Panc1 (cell line): ENCODE data around the gene BPTF. TPM values are rescaled to one million over a fixed set of nuclear protein-coding genes. Genes with fewer than 3 reads are reported as not detected.
"Not testable (repeated sequence)": the region's sequence is repeated elsewhere in the genome, so short reads cannot be mapped to it uniquely, and the experiment has no call there.

Experiments
- ATAC-seq: fragments of 200-7000 bp; cut with Tn5 transposase; 2 replicates; pipeline ENCODE4 v1.9.1; 2020; ENCODE audit warnings: mild to moderate bottlenecking, moderate library complexity
- BruUV-seq: library from RNA; stranded (reverse); fragments of 400-500 nt; replicated peaks from 2 replicates; lab custom pipeline; 2021; lab: Mats Ljungman, UMichigan
- CTCF ChIA-PET: fragments of 300-600 bp; sonication (Branson Sonifier 250); formaldehyde crosslinking; loops from one replicate; lab custom pipeline; 2022; ENCODE audit warnings: antibody characterized with exemption; lab: Charles Lee
- POLR2A ChIA-PET: fragments of 300-600 bp; sonication (Branson Sonifier 250); formaldehyde crosslinking; loops from one replicate; lab custom pipeline; 2022; ENCODE audit warnings: antibody characterized with exemption; lab: Charles Lee
- DNase-seq: peaks from one replicate; pipeline ENCODE4 v3.0.0-alpha.2; 2010; ENCODE audit warnings: low read depth, low spot score
- H3K27ac ChIP-seq: 2 replicates; pipeline ENCODE4 v1.5.1; 2011; ENCODE audit warnings: mild to moderate bottlenecking, low read length, inconsistent platforms
- H3K27me3 ChIP-seq: fragments of 200-500 bp; sonication (Bioruptor generic); 2 replicates; pipeline ENCODE4 v1.6.0; 2014; ENCODE audit warnings: low read length, inconsistent platforms; ENCODE audit not compliant: control insufficient read depth, insufficient read depth
- H3K36me3 ChIP-seq: fragments of 200-500 bp; sonication (Bioruptor generic); 2 replicates; pipeline ENCODE4 v1.5.1; 2014; ENCODE audit warnings: inconsistent platforms, mild to moderate bottlenecking, low read length, moderate library complexity; ENCODE audit not compliant: control insufficient read depth, insufficient read depth
- H3K4me1 ChIP-seq: 2 replicates; pipeline ENCODE4 v1.5.1; 2011; ENCODE audit warnings: inconsistent platforms, mild to moderate bottlenecking, low read length, moderate library complexity; ENCODE audit not compliant: control insufficient read depth, insufficient read depth
- H3K4me3 ChIP-seq, 2 experiments: 2 replicates each; pipeline ENCODE4 v1.5.1; 2011 to 2012; ENCODE audit warnings: low read depth in 2 of 2, low read length in 2 of 2, mild to moderate bottlenecking in 2 of 2, inconsistent platforms in 1 of 2, moderate library complexity in 1 of 2
- H3K9me3 ChIP-seq: fragments of 200-500 bp; sonication (Bioruptor generic); 2 replicates; pipeline ENCODE4 v1.5.1; 2014; ENCODE audit warnings: low read depth, mild to moderate bottlenecking, inconsistent platforms, low read length, moderate library complexity; ENCODE audit not compliant: control insufficient read depth, insufficient read depth
- POLR2AphosphoS5 ChIP-seq: IDR thresholded peaks from 2 replicates; pipeline ENCODE4 v1.6.1; 2012; ENCODE audit warnings: mild to moderate bottlenecking, low read depth, low read length, moderate library complexity
- SIN3A ChIP-seq: IDR thresholded peaks from 2 replicates; pipeline ENCODE4 v1.6.1; 2012; ENCODE audit warnings: low read depth, mild to moderate bottlenecking, low read length, moderate library complexity, borderline replicate concordance; ENCODE audit not compliant: insufficient read depth
- TCF7L2 ChIP-seq: IDR thresholded peaks from 2 replicates; pipeline ENCODE4 v1.6.1; 2011; ENCODE audit warnings: mild to moderate bottlenecking, low read depth, low read length, inconsistent platforms
- in situ Hi-C: cut with HindIII; loops from 2 replicates; pipeline ENCODE4 v1.10.0; 2016; ENCODE audit warnings: low sequenced_read_pairs, low pct_unique_long_range_greater_than_20kb
- intact Hi-C: fragments of 100-400 bp; cut with micrococcal nuclease; formaldehyde crosslinking; loops from one replicate; pipeline ENCODE4 v1.10.0; 2022; ENCODE audit not compliant: unreplicated experiment
- total RNA-seq: library from RNA; stranded (reverse); gene quantifications from one replicate; pipeline ENCODE4 v1.2.1, GENCODE V29; 2021; ENCODE audit not compliant: unreplicated experiment
- TF ChIP-seq, protein P1 (sequence below): fragments of 450-650 bp; IDR thresholded peaks from 2 replicates; pipeline ENCODE4 v1.5.1; 2017; ENCODE audit warnings: mild to moderate bottlenecking
- TF ChIP-seq, protein P2 (sequence below), 2 experiments: IDR thresholded peaks; 2 replicates each; pipeline ENCODE4 v1.6.1; 2011 to 2012; ENCODE audit warnings: low read depth in 2 of 2, control low read depth in 1 of 2, low read length in 1 of 2, mild to moderate bottlenecking in 1 of 2, moderate library complexity in 1 of 2; ENCODE audit not compliant: insufficient read depth in 1 of 2

BPTF gene
- total RNA-seq, 1 experiment from 2014 or later, result 51.1 TPM

DNA sequence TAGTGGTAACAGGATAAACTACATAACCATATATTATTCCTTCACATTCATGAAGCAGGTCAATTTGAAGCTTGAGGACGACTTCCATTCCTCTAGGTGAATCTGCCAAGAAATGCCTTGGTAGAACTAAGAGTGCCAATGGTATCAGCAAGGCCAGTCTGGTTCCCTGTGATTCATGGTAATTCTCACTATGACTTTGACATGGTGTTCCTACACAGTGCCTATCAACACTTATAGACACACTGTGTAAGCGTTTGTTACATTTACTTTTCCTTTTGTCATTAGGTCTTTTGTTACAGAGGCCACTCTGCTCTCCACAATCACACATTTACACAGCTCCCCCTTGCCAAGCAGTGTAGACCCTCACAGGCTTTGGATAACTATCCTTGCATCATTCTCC lies 136.9 kb downstream of the BPTF start:
- H3K9me3 ChIP-seq, H3K36me3 ChIP-seq, ATAC-seq, H3K4me1 ChIP-seq, in situ Hi-C loops, DNase-seq, H3K27me3 ChIP-seq, H3K4me3 ChIP-seq, BruUV-seq, H3K27ac ChIP-seq, POLR2A ChIA-PET: not testable (repeated sequence)
- CTCF ChIA-PET, result interaction anchor here (0.7 kb wide), 1 partner anchor 46 kb away, joined by 3 read pairs; no protein-coding TSS in a partner anchor
- intact Hi-C loops, result loop anchor here (10.0 kb wide), 1 partner anchor 503 kb away; no protein-coding TSS in a partner anchor

DNA sequence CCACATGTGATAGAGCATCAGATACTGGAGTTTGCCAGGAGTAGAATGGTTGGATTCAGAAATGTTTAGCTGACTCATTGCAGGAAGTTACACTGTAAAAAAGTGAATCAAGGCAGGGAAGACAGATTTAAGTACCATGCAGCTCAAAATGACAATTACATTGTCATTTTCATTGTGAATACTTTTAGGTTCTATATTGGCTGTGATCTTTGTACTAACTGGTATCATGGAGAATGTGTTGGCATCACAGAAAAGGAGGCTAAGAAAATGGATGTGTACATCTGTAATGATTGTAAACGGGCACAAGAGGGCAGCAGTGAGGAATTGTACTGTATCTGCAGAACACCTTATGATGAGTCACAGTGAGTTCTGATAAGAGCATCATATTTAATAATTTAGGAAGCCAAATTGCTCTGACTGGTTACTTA lies 137.9 kb downstream of the BPTF start:
- BruUV-seq, in situ Hi-C loops, CTCF ChIA-PET, H3K27ac ChIP-seq, H3K4me3 ChIP-seq, H3K9me3 ChIP-seq, H3K36me3 ChIP-seq, H3K27me3 ChIP-seq, H3K4me1 ChIP-seq, POLR2A ChIA-PET: not testable (repeated sequence)
- intact Hi-C loops, result loop anchor here (10.0 kb wide), 1 partner anchor 502 kb away; no protein-coding TSS in a partner anchor
- ATAC-seq, result peak; percentile 85
- DNase-seq, result peak; percentile 32

DNA sequence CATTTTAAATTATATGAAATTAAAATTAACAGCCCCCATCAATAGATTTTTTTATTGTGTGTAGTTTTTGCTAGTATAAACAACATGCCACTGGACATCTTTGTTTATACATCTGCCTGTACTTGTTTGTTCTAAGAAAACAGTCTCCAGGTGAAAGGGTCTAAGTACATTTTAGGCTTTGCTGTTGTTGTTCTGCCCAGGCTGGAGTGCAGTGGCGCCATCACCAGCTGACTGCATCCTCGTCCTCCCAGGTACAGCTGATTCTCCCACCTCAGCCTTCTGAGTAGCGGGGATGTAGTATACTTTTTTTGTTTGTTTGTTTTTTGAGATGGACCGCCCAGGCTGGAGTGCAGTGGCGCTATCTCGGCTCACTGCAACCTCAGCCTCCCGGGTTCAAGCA lies 145.5 kb downstream of the BPTF start:
- no peak for TF ChIP-seq TCF7L2
- in situ Hi-C loops, result no loop called here
- ChIA-PET POLR2A (no interaction called here), CTCF (no interaction called here)
- BruUV-seq, result no TSS peak
- no peaks in the 10 kb centered on the region for H3K27me3 ChIP-seq
- no peaks in the 10 kb centered on the region for H3K4me1 ChIP-seq
- no peaks in the 10 kb centered on the region; the same call in 1 of the 2 replicates for H3K36me3 ChIP-seq
- ATAC-seq (no peak), DNase-seq (no peak)
- H3K27ac ChIP-seq, result no peak overlapping the region
- H3K9me3 ChIP-seq, result no peaks in the 10 kb centered on the region
- no peak overlapping the region for H3K4me3 ChIP-seq
- intact Hi-C loops, result no loop called here

DNA sequence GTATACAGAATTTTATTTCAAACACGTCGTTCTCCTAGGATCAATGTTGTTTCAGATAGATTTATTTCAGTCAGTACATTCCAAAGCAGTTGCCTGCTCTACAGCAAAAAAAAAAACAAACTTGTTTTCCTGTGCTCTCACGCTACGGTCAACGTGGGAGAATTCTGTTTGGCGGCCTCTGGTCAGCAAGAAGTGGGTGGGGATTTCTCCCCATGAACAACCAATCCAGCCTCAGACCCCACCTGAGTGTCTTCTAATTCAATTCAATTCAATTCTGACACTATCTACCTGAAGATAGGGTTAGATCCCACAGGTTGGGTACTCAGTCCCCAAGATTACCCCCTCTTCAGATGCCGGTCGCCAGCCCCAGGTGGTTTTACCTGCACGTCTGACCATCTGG lies 148.9 kb downstream of the BPTF start:
- no TSS peak for BruUV-seq
- no peak for DNase-seq
- POLR2A ChIA-PET, result no interaction called here
- no peak overlapping the region for H3K4me3 ChIP-seq
- no peaks in the 10 kb centered on the region for H3K9me3 ChIP-seq
- TF ChIP-seq TCF7L2 (no peak), POLR2AphosphoS5 (no peak), SIN3A (no peak)
- TF ChIP-seq, protein P1, sequence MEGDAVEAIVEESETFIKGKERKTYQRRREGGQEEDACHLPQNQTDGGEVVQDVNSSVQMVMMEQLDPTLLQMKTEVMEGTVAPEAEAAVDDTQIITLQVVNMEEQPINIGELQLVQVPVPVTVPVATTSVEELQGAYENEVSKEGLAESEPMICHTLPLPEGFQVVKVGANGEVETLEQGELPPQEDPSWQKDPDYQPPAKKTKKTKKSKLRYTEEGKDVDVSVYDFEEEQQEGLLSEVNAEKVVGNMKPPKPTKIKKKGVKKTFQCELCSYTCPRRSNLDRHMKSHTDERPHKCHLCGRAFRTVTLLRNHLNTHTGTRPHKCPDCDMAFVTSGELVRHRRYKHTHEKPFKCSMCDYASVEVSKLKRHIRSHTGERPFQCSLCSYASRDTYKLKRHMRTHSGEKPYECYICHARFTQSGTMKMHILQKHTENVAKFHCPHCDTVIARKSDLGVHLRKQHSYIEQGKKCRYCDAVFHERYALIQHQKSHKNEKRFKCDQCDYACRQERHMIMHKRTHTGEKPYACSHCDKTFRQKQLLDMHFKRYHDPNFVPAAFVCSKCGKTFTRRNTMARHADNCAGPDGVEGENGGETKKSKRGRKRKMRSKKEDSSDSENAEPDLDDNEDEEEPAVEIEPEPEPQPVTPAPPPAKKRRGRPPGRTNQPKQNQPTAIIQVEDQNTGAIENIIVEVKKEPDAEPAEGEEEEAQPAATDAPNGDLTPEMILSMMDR, result no peak
- TF ChIP-seq, protein P2, sequence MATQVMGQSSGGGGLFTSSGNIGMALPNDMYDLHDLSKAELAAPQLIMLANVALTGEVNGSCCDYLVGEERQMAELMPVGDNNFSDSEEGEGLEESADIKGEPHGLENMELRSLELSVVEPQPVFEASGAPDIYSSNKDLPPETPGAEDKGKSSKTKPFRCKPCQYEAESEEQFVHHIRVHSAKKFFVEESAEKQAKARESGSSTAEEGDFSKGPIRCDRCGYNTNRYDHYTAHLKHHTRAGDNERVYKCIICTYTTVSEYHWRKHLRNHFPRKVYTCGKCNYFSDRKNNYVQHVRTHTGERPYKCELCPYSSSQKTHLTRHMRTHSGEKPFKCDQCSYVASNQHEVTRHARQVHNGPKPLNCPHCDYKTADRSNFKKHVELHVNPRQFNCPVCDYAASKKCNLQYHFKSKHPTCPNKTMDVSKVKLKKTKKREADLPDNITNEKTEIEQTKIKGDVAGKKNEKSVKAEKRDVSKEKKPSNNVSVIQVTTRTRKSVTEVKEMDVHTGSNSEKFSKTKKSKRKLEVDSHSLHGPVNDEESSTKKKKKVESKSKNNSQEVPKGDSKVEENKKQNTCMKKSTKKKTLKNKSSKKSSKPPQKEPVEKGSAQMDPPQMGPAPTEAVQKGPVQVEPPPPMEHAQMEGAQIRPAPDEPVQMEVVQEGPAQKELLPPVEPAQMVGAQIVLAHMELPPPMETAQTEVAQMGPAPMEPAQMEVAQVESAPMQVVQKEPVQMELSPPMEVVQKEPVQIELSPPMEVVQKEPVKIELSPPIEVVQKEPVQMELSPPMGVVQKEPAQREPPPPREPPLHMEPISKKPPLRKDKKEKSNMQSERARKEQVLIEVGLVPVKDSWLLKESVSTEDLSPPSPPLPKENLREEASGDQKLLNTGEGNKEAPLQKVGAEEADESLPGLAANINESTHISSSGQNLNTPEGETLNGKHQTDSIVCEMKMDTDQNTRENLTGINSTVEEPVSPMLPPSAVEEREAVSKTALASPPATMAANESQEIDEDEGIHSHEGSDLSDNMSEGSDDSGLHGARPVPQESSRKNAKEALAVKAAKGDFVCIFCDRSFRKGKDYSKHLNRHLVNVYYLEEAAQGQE (IDR thresholded peaks at IDR 0.05; ENCODE audit: insufficient read depth in 1 of 2, low read depth in 2 of 2, low read length in 1 of 2), result no peak
- in situ Hi-C loops (no loop called here), intact Hi-C loops (no loop called here)
- H3K27me3 ChIP-seq, result no peaks in the 10 kb centered on the region
- no peaks in the 10 kb centered on the region; the same call in 1 of the 2 replicates for H3K36me3 ChIP-seq
- CTCF ChIA-PET, result no interaction called here
- no peak overlapping the region for H3K27ac ChIP-seq
- no peaks in the 10 kb centered on the region for H3K4me1 ChIP-seq
- ATAC-seq, result no peak
